A673 (cell line): ENCODE data around the gene MRPS26.

ENCODE experiments used
- CTCF ChIP-seq: fragments of 300-800, 200-600 bp; sonication (generic); conservative IDR thresholded peaks from 2 replicates; pipeline ENCODE4 v1.5.1; 2017; ENCODE audit warnings: low read depth, mild to moderate bottlenecking, antibody characterized with exemption, low read length, moderate library complexity, mixed read lengths
- EZH2 ChIP-seq: fragments of 200-600 bp; sonication (generic); IDR thresholded peaks from 2 replicates; pipeline ENCODE4 v1.6.1; 2017; ENCODE audit warnings: borderline replicate concordance, low read depth, mild to moderate bottlenecking, mixed read lengths, antibody characterized with exemption, low read length; ENCODE audit not compliant: poor library complexity, severe bottlenecking

- TF ChIP-seq CTCF (no peak), EZH2 (no peak)
Observed at GRCh38 chr20:3038454-3038853, 7.4 kb upstream of the MRPS26 start.
